DOHH2 (cell line): ENCODE results near the gene ANKRD28.

Experiments
- H3F3A ChIP-seq: fragments of 200-600 bp; sonication (generic), shearing (Covaris generic); 2 replicates; pipeline ENCODE4 v1.6.0; 2016; ENCODE audit warnings: antibody characterized with exemption, mild to moderate bottlenecking; ENCODE audit not compliant: control insufficient read depth, insufficient read depth
- H3K27ac ChIP-seq: fragments of 200-600 bp; sonication (generic); 2 replicates; pipeline ENCODE4 v1.5.1; 2014; ENCODE audit warnings: low read depth, mild to moderate bottlenecking, low read length, moderate library complexity
- H3K27me3 ChIP-seq: fragments of 200-600 bp; sonication (generic); 2 replicates; pipeline ENCODE4 v1.6.1; 2014; ENCODE audit warnings: mild to moderate bottlenecking, low read length, mixed read lengths; ENCODE audit not compliant: control insufficient read depth
- H3K36me3 ChIP-seq: fragments of 200-600 bp; sonication (generic); 2 replicates; pipeline ENCODE4 v1.6.1; 2014; ENCODE audit warnings: mild to moderate bottlenecking, low read length, moderate library complexity, mixed read lengths; ENCODE audit not compliant: control insufficient read depth
- H3K4me1 ChIP-seq: fragments of 200-600 bp; sonication (generic); 2 replicates; pipeline ENCODE4 v1.6.1; 2014; ENCODE audit warnings: mild to moderate bottlenecking, low read length, mixed read lengths; ENCODE audit not compliant: control insufficient read depth
- H3K4me2 ChIP-seq: fragments of 200-600 bp; sonication (generic); 2 replicates; pipeline ENCODE4 v1.6.0; 2014; ENCODE audit warnings: mild to moderate bottlenecking, low read length, moderate library complexity
- H3K4me3 ChIP-seq: fragments of 200-600 bp; sonication (generic); 2 replicates; pipeline ENCODE4 v1.5.1; 2014; ENCODE audit warnings: mild to moderate bottlenecking, low read length, mixed read lengths
- H3K79me2 ChIP-seq: fragments of 200-600 bp; sonication (generic); 2 replicates; pipeline ENCODE4 v1.6.1; 2014; ENCODE audit warnings: mild to moderate bottlenecking, low read length, mixed read lengths; ENCODE audit not compliant: control insufficient read depth
- H3K9me2 ChIP-seq: fragments of 200-600 bp; sonication (generic); replicated peaks from 2 replicates; pipeline ENCODE4 v1.6.1; 2014; ENCODE audit warnings: mild to moderate bottlenecking, low read length, mixed read lengths; ENCODE audit not compliant: control insufficient read depth
- H3K9me3 ChIP-seq: fragments of 200-600 bp; sonication (generic); 2 replicates; pipeline ENCODE4 v1.6.1; 2014; ENCODE audit warnings: antibody characterized with exemption, low read length, mixed read lengths; ENCODE audit not compliant: control insufficient read depth, insufficient read depth
- H4K20me1 ChIP-seq: fragments of 200-600 bp; sonication (generic); 2 replicates; pipeline ENCODE4 v1.6.0; 2014; ENCODE audit warnings: low read depth, mild to moderate bottlenecking, antibody characterized with exemption, low read length, moderate library complexity; ENCODE audit not compliant: control insufficient read depth, insufficient read depth
- CTCF ChIP-seq: fragments of 200-600 bp; sonication (generic); IDR thresholded peaks from one replicate; pipeline ENCODE4 v1.5.1; 2014; ENCODE audit warnings: antibody characterized with exemption, mild to moderate bottlenecking, low read depth, low read length; ENCODE audit not compliant: poor library complexity, severe bottlenecking
- EZH2phosphoT487 ChIP-seq: fragments of 200-600 bp; sonication (generic); IDR thresholded peaks from 2 replicates; pipeline ENCODE4 v1.6.1; 2017; ENCODE audit warnings: borderline replicate concordance, mild to moderate bottlenecking, antibody characterized with exemption, low read length, moderate library complexity, mixed read lengths

The ANKRD28 gene

GRCh38 chr3:15795651-15796308, 2.0 kb downstream of the ANKRD28 start:
- peak overlapping the region; percentile 45 for H3K27ac ChIP-seq
- peaks cover 4% of the 10 kb centered on the region; the same call in 1 of the 2 replicates for H3F3A ChIP-seq
- H3K4me2 ChIP-seq: peak overlapping the region; percentile 71
- H3K4me3 ChIP-seq: peak overlapping the region; percentile 58
- peaks cover 56% of the 10 kb centered on the region for H3K4me1 ChIP-seq
- peaks cover 5% of the 10 kb centered on the region; the same call in 1 of the 2 replicates for H3K9me3 ChIP-seq
- peaks cover 80% of the 10 kb centered on the region for H3K79me2 ChIP-seq
- TF ChIP-seq CTCF: no peak
- TF ChIP-seq EZH2phosphoT487: no peak
- no peaks in the 10 kb centered on the region for H3K9me2 ChIP-seq
- H4K20me1 ChIP-seq: peaks cover 6% of the 10 kb centered on the region; the same call in 1 of the 2 replicates
- peaks cover 46% of the 10 kb centered on the region for H3K36me3 ChIP-seq
- no peaks in the 10 kb centered on the region for H3K27me3 ChIP-seq

- Histone ChIP-seq H4K20me1 (peaks cover 6% of the 10 kb centered on the region; the same call in 1 of the 2 replicates), H3K4me2 (peak overlapping the region; percentile 71), H3K36me3 (peaks cover 49% of the 10 kb centered on the region), H3K79me2 (peaks cover 80% of the 10 kb centered on the region), H3K27me3 (no peaks in the 10 kb centered on the region), H3K9me3 (peaks cover 5% of the 10 kb centered on the region; the same call in 1 of the 2 replicates), H3F3A (peaks cover 4% of the 10 kb centered on the region; the same call in 1 of the 2 replicates), H3K4me1 (peaks cover 51% of the 10 kb centered on the region), H3K27ac (peak overlapping the region; percentile 45), H3K4me3 (peak overlapping the region; percentile 58), H3K9me2 (no peaks in the 10 kb centered on the region)
- TF ChIP-seq EZH2phosphoT487: no peak
- no peak for TF ChIP-seq CTCF
These were observed 2.7 kb downstream of the ANKRD28 start for GRCh38 chr3:15794842-15795650.

GRCh38 chr3:15794303-15794771, 3.4 kb downstream of the ANKRD28 start:
- Histone ChIP-seq H4K20me1 (peaks cover 6% of the 10 kb centered on the region; the same call in 1 of the 2 replicates), H3K4me1 (peaks cover 44% of the 10 kb centered on the region), H3K9me2 (no peaks in the 10 kb centered on the region), H3K4me3 (no peak overlapping the region), H3K9me3 (peaks cover 5% of the 10 kb centered on the region; the same call in 1 of the 2 replicates), H3K4me2 (no peak overlapping the region), H3K27ac (no peak overlapping the region), H3K27me3 (no peaks in the 10 kb centered on the region), H3K36me3 (peaks cover 51% of the 10 kb centered on the region), H3K79me2 (peaks cover 77% of the 10 kb centered on the region), H3F3A (peaks cover 4% of the 10 kb centered on the region; the same call in 1 of the 2 replicates)
- TF ChIP-seq CTCF (no peak), EZH2phosphoT487 (no peak)
